Measurements from ENCODE around the gene HLA-B.
"Not testable (repeated sequence)": the region's sequence is repeated elsewhere in the genome, so short reads cannot be mapped to it uniquely, and the experiment has no call there.

Gene HLA-B

DNA sequence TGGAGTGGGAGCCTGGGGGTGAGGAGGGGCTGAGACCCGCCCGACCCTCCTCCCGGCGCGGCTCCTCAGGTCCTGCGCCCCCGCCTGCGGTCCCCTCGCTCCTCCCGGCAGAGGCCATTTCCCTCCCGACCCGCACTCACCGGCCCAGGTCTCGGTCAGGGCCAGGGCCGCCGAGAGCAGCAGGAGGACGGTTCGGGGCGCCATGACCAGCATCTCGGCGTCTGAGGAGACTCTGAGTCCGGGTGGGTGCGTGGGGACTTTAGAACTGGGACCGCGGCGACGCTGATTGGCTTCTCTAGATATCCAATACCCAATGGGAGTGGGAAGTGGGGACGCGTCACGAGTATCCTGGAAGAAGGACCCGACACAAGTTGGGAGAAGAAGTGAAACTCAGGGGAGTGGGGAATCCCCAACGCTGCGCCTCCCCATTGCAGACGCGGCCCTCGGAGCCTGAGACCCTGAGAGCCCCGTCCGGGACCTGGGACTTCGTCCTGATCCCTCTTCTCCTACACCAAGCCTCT lies at the start of gene HLA-B:
HLA-B (minus strand) TSS at position 234 of the 521 bp plus-strand sequence; CDS start at position 213, 21 bp downstream.
- DNase-seq = peak; percentile 31

DNA sequence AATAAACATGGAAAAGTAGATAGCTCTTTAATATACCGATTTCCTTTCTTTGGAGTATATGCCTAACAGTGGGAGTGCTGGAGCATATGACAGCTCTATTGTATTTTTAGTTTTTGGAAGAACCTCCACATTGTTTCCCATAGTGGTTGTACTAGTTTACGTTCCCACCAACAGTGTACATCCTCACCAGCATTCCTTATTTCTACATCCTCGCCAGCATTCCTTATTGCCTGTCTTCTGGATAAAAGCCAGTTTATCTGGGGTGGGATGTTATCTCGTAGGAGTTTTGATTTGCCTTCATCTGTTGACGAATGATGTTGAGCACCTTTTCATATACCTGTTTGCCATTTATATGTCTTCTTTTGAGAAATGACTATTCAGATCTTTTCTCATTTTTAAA lies 49.0 kb upstream of the HLA-B start:
- no peak for DNase-seq

DNA sequence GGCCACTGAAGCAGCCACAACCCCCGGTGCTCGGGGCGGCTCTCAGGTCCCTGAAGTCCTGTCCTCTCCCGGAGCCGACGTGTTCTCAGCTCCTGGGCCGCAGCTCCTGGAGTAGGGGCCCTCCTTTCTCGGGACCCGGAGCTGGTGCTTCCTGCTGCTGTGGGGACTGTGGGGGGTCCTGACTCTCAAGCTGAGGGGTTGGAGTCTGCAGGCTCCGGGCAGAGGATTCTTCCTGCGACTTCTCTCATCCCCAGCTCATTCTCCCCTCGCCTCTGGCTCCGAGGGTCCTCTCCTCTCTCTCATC lies 47.0 kb upstream of the HLA-B start:
- not testable (repeated sequence) for DNase-seq

DNA sequence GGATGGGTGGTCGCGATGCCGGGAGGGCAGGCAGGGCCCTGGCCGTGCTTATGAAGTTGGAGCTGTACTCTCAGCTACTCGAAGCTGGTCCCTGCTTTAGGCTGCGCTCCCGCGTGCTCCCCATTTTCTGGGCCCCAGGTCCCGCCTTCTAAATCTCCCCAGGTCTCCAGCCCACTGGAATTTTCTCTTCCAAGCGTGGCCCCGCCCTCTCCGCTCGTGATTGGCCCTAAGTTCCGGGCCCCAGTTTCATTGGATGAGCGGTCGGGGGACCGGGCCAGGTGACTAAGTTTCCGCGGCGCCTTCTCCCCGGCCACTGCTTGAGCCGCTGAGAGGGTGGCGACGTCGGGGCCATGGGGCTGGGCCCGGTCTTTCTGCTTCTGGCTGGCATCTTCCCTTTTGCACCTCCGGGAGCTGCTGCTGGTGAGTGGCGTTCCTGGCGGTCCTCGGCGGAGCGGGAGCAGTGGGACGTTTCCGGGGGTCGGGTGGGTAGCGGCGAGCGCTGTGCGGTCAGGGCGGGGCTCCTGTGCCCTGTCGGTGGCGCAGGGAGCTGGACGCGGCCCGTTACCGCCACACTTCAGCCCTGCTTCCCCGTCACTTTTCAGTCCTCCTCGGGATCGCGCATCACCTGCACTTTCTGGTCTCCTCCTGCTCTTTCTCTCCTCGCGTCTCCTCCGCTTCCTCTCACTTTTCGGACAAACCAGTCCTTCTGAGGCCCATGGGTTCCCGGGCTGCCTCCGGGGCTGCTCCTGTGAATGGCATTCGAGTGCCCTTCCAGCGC lies 46.5 kb upstream of the HLA-B start, which contains the start of gene MICA:
MICA (plus strand) TSS at position 313 of the 778 bp plus-strand sequence; CDS start at position 351, 38 bp downstream.
- peak; percentile 85 for DNase-seq

DNA sequence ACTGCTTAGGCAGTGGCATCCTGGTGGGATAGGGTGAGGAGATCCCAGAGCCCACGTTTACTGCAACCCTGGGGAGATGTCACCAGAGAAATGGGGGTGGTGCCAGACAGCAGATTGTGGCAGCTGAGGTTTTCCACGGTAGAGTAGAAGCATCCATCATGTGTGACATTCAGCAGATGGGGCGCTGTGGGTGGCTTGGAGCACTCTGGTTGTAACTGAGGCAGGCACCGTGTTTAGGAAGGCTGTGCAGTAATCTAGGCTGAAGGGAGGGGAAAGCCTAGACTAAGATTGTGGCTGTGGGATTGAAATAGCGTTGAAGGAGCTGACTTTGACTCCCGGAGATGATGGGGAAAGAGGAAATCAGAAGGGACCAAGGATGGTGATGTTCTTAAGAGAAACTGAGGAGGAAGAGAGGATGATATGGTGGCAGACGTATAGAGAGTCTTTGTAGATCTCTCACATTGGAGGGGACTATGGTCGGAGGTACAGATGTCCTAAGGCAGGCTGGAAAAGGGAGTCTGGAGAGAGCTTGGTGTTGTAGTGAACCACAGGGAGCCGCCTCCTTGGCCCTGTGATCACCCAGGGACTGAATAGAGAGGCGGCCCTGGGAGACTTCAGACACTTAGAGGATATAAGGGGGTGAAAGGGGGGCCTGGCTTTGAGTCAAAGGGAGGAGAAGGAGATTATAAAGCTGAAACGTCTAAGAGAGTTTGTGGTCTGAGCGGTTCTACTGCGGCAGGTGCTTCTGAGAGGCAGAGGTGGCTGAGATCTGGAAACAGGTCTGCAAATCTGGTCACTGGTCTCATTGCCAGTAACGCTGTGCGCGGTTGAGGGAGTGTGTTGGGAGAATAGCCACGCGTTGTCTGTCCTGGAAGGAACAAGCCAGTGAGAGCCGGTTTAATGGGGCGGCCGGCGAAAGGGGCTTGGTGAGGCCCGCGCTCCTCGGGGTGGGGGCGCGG lies 45.6 kb upstream of the HLA-B start:
- DNase-seq = no peak

DNA sequence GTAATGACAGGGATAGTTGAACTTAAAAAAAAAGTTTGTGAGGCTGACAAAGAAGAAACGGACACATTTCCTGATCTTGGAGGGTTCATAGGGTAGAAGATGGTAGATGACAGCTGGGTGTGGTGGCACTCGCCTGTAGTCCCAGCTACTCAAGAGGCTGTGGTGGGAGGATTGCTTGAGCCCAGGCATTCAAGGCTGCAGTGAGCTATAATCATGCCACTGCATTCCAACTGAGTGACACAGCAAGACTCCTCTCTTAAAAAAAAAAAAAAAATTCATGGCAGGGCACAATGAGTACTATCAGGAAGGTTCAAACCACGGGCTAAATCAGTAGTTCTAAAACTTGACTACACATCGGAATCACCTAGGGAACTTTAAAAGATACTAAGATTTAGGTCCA lies 44.4 kb upstream of the HLA-B start:
- peak; percentile 38 for DNase-seq

DNA sequence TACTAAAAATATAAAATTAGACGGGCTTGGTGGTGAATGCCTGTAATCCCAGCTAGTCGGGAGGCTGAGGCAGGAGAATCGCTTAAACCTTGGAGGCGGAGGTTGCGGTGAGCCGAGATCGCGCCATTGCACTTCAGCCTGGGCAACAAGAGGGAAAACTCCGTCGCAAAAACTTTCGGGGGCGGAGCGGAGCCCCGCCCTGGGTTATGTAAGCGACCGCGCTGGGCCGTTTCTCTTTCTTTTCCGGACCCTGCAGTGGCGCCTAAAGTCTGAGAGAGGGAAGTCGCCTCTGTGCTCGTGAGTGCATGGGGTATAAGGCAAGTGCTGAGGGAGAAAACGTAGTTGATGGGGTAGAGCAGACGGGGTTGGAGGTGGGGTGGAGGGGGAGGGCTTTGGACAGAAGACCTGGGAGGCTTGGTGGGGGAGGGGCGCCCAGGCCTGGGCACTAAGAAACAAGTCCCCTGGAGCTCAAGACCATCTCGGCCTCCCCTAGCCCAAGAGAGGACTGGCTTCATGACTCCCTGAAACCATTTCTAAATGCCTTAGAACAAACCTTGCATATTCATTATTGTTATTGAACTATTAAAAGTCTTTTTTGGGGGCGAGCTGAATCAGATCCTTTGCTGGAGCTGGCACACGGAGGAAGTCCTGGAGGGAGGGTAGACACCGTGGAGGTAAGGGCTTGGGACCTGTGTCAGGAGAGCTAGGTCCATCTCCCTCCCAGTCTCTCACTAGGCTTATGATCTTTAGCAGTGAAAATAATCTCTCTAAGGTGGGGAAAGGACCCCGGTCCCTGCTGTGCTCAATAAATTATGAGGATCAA lies 43.7 kb upstream of the HLA-B start:
- DNase-seq = no peak

DNA sequence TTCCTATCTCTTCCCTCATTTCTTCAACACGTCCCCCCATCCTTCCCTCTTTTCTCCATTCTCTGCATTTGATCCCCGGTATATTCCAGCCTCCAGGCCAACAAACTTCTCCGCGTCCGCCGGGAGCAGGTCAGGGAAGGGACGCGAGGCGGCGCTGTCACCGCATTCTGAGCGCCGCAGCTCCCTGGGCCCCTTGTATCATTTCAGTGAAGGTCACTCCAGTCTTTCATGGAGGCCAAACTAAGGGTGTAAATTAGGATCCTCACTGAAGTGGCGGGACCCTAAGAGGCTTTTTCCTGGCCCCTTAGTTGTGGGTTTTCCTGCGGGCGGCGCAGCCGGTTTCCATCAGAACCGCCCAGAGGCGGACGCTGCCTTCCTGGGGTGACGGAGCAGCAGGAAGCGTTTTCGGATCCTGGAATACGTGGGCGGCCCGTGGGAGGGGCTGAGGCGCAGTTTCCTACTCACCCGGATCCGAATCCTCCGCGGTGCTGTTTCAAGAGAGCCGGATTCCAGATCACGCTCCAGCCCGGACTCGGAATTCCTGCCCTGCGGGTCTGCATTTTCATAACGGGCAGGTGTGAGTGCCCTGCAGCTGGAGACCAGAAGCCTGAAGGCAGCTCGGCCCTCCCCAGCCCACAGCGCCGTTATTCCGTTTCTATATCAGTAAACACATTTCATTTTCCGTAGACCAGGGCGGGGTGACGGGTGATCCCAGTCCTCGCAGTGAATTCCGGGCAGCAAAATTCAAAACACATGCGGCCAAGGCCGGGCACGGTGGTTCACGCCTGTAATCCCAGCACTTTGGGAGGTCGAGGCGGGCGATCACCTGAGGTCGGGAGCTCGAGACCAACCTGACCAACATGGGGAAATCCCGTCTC lies 42.8 kb upstream of the HLA-B start:
- peak; percentile 82 for DNase-seq

DNA sequence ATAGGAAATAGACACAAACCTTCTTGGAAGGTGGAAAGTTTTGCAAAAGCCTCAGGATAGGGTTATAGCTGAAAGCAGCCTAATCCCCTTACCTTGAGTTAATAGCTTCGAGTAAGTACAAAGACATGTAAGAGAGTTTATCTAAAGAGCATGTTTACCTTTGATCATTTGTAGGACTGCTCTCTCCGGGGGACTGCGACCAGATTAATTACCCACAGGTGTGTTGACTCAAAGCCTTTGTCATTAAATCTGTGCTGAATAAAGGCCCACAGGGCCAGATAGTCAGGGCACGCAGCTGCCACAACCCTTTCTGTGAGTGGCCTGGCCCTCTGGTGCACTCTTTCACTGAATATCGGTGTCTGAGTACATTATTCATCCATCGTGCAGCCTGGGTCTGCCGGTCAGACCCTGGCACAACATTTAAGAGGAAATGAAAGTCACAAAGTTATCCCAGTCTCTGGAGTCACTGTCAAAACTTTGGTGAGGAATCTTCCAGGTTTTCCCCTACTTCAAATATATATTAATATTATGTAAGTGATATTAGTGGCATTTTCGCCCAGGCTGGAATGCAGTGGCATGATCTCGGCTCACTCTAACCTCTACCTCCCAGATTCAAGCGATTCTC lies 41.0 kb upstream of the HLA-B start:
- no peak for DNase-seq

DNA sequence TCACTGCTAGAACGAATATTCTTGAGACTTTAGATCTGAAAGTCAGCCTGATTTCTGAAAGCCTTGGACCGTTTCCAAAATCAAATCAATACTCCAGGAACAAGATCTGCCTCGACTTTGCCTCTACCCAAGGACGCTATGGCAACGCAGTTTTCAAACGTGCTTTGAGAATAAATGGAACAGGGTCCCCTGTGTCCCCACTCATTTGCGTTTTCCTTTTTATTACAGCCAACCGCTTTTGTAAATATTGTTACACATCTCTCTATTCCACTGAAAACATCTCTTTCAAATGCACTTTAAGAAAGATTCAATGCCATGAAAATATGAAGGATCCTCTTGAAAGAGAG lies 40.1 kb upstream of the HLA-B start:
- not testable (repeated sequence) for DNase-seq

DNA sequence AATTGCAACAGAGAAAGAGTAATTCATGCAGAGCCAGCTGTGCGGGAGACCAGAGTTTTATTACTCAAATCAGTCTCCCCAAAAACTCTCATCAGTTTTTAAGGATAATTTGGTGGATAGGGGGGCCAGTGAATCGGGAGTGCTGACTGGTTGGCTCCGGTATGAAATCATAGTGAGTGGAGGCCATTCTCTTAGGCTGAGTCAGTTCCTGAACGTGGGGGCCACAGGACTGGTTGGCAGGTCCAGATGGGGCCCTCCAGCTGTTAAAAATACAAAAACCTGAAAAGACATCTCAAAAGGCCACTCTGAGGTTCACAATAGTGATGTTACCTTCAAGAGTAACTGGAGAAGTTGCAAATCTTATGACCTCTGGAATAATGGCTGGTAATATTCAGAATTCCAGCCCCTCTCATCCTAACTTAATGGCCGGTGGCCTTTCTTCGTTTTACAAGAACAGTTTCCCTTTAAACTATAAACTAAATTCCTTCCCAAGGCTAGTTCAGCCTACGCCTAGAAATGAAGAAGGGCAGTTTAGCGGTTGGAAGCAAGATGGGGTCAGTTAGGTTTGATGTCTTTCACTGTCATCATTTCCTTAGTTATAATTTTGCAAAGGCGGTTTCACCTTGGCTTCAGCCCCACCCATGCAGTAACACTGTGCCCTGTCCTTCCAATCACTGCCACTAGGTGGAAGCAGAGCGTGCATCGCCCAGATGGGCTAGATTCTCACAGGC lies 39.6 kb upstream of the HLA-B start:
- DNase-seq = peak; percentile 69

DNA sequence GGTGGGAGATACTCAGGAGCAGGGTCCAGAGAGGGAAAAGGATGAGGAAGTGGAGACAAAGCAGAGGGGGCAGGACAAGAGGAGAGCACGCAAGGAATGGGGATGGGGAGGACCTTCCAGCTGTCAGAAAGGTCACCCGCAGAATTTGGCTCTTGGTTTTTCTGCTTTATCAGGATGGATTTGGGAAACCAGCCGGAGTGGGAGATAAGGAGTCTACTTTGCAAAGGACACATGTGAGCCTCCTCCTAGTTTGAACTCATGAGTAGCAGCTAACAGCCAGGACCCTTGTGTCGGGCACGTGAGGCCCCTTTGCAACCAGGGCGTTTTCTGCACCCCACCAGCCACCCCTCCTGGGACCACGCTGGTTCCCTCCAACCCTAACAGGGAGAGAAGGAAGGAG lies 38.9 kb upstream of the HLA-B start:
- DNase-seq = no peak

DNA sequence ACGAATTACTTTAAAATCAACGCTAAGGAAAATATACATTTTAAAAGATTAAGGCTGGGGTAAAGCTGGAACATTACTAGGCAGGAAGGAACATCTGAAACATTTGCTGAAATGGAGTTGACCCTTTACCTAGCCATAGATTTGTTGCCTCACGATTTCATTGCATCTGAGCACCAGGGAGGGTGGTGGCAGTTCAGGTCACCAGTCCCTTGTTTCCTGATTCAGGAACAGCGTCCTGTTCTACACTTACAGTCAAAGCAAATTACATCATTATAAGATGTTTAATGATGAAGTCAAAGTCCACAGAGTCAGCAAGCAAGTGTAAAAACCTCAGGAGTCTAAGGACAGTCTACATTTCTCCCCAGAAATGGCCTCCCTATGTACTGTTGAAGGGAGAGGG lies 37.4 kb upstream of the HLA-B start:
- no peak for DNase-seq

DNA sequence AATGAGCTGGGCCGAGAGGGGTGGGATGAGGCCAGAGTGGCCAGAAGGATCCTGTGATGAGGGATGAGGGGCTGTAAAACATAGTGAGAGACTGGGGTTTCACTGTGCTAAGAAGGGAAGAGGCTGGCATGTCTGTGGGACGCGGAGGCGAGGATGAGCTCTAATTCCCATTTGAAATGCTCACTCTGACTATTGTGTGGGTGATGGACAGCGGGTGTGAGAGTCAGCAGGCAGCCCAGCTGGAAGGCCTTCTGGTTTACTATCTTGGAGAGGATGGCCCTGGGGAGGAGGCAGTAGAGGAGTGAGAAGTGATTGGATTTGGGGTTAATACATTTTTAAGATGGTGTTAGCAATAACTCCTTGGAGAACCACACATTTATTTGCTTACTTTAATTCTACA lies 37.0 kb upstream of the HLA-B start:
- DNase-seq = no peak

DNA sequence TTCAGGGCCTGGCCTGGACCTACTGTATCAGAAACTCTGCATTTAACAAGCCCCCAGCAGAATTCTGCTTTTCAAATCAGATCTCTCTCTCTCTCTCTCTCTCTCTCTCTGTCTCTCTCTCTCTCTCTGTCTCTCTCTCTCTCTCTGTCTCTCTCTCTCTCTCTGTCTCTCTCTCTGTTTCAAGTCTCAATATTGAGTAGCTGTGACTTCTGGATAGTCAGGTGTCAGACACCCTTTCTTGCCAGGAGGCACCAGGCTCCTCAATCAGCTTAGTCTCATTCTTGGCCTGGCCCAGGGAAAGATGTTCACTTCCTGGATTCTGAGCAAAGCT lies 32.8 kb upstream of the HLA-B start:
- DNase-seq = not testable (repeated sequence)

DNA sequence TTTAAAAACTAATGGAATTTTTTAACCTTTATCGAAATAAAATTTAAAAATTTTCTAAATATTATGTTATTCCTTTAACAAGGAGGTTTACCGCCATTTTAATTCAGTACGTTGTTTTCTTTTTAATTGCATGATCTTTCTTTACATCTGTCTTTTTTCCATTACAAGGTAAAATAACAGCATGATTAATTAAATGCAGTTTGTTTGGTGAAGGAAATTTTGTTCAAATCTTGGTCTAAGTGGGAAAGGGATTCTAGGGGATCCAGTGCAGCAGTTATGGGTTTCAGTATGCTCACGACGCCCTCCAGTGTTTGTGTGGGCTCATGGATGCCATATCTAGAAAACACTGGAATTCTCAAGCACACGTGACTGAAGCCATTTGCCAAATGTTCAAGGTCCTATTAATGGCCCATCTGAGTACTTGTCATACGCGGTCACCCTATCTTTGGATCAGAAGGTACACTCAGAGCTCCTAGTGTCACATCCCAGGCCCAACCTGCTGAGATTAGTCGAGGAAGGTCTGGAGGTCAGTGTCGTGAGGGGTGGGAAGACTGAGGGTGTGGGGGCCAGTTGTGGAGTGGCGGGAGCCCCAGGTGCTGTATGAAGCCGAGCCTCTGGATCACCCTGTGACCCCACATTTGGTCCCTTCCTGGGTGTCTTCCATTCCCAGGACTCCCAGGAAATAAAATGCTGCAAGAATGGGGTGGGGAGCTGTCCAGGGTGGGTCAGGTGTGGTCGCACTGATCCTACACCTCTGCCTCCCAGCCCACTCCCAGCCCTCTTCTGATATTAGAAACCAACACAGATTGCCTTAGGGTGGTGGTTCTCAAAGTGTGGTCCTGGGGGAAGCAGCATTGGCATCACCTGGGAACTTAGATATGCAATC lies 32.2 kb upstream of the HLA-B start:
- DNase-seq = not testable (repeated sequence)

DNA sequence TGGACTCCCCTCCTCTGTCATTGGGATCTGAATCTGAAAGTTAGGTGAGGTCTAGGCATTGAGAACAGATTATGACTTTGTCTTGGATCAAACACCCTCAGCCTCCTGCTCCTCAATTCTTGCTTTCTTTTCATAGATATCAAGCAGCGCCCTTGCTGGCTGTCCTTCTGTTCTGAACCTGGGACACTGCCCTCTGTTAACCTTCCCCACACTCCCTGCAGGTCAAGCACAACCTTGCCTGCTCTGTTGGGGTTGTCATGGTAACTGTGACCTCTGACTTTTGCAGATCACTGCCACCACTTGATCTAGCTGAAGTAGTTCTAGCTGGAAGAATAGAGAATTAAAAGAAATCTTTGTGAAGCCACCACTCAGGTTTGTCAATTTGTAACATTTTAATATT lies 30.0 kb upstream of the HLA-B start:
- no peak for DNase-seq

DNA sequence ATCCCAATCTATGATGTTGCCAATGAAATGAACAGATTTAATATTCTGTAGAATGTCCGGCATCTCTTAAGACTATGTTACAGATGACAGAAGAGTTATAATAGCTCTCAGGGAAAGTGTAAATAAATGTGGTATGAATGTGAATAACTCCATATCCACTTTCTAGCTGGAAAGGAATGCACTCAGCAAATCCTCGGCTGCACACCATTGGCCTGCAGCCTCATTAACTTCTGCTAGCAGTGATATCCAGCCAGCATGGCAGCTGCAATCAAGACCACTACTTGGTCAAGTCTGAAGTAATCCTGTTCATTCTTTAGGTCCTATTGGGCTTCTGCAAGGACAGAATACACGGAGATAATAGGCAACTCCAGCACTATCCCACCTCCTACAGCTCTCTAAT lies 29.1 kb upstream of the HLA-B start:
- no peak for DNase-seq

DNA sequence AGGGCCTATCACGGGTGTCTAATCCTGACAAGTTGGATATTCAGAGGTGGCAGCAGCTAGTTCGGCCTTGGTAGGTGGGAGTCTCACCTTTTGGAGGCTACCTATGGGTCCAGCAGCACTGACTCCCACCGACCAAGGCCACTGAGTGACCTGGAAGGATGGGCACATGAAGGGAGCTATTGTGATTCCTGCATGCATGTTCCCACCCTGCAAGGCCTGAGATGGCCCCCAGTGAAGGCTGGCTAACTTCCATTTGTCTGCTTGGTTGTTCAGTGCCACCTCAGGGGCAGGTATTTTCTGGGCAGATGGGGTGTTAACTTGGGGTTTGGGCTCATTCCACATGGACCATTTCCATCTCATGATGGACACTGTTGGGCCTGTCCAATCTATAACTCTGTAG lies 28.1 kb upstream of the HLA-B start:
- DNase-seq = no peak

DNA sequence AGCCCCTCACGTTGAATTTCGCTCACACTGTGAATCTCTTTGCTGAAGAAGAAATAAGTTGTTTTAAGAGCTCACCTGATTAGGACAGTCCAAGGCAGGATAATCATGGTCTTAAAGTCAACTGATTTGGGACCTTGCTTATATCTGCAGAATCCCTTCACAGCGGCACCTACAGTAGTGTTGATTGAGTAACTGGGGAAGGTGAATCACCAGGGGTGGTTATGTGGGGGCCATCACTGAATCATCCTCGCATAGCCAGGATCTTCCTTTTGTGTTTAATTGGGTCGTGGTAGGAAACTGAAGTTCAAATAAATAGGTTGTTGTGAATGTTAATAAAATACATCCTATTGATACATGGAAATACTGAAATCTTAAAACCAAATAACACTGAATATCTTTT lies 26.2 kb upstream of the HLA-B start:
- no peak for DNase-seq
